ENCODE measurements around the gene TRAPPC5.
A peak's percentile ranks its signal among the peaks of the same experiment; 100 is the strongest.

The TRAPPC5 gene

GRCh38 chr19:7679771-7680605 is 645 bp upstream of the TRAPPC5 start:
- peak overlapping the region; percentile 92 for H3K27ac Mint-ChIP-seq
- peak overlapping the region; percentile 69 for H3K4me3 Mint-ChIP-seq
- peaks cover 8% of the 10 kb centered on the region for H3K27me3 Mint-ChIP-seq
- H3K36me3 Mint-ChIP-seq: no peaks in the 10 kb centered on the region
- H3K4me1 Mint-ChIP-seq: peaks cover 49% of the 10 kb centered on the region
- no peaks in the 10 kb centered on the region for H3K9me3 Mint-ChIP-seq

- peaks cover 50% of the 10 kb centered on the region for H3K4me1 Mint-ChIP-seq
These were observed 924 bp downstream of the TRAPPC5 start for GRCh38 chr19:7681340-7682174.

GRCh38 chr19:7682175-7682855 is 1.7 kb downstream of the TRAPPC5 start:
- peak overlapping the region; percentile 90 for H3K4me3 Mint-ChIP-seq
- no peak overlapping the region for H3K27ac Mint-ChIP-seq
- H3K36me3 Mint-ChIP-seq: no peaks in the 10 kb centered on the region
- peaks cover 43% of the 10 kb centered on the region for H3K4me1 Mint-ChIP-seq
- H3K9me3 Mint-ChIP-seq: no peaks in the 10 kb centered on the region
- H3K27me3 Mint-ChIP-seq: peaks cover 3% of the 10 kb centered on the region

More at GRCh38 chr19:7681340-7682174, 924 bp downstream of the TRAPPC5 start:
- Mint-ChIP-seq H3K9me3 (no peaks in the 10 kb centered on the region), H3K4me3 (peak overlapping the region; percentile 90), H3K27me3 (peaks cover 4% of the 10 kb centered on the region), H3K36me3 (no peaks in the 10 kb centered on the region), H3K27ac (peak overlapping the region; percentile 93)

GRCh38 chr19:7685546-7686445 is 5.2 kb downstream of the TRAPPC5 start:
- no peak overlapping the region for H3K4me3 Mint-ChIP-seq
- no peaks in the 10 kb centered on the region for H3K9me3 Mint-ChIP-seq
- H3K36me3 Mint-ChIP-seq: no peaks in the 10 kb centered on the region
- no peak overlapping the region for H3K27ac Mint-ChIP-seq
- H3K4me1 Mint-ChIP-seq: peaks cover 17% of the 10 kb centered on the region
- H3K27me3 Mint-ChIP-seq: no peaks in the 10 kb centered on the region

- Mint-ChIP-seq H3K4me3 (no peak overlapping the region), H3K27me3 (no peaks in the 10 kb centered on the region), H3K27ac (no peak overlapping the region), H3K9me3 (no peaks in the 10 kb centered on the region), H3K36me3 (no peaks in the 10 kb centered on the region), H3K4me1 (peaks cover 12% of the 10 kb centered on the region)
These were observed 6.5 kb downstream of the TRAPPC5 start for GRCh38 chr19:7687177-7687576.

GRCh38 chr19:7689165-7689564 is 8.5 kb downstream of the TRAPPC5 start:
- H3K27ac Mint-ChIP-seq: no peak overlapping the region
- no peaks in the 10 kb centered on the region for H3K9me3 Mint-ChIP-seq
- peaks cover 8% of the 10 kb centered on the region for H3K4me1 Mint-ChIP-seq
- no peak overlapping the region for H3K4me3 Mint-ChIP-seq
- no peaks in the 10 kb centered on the region for H3K27me3 Mint-ChIP-seq
- H3K36me3 Mint-ChIP-seq: no peaks in the 10 kb centered on the region

GRCh38 chr19:7690779-7691258 is 10.2 kb downstream of the TRAPPC5 start:
- H3K27me3 Mint-ChIP-seq: no peaks in the 10 kb centered on the region
- no peak overlapping the region for H3K4me3 Mint-ChIP-seq

GRCh38 chr19:7691497-7691896 is 10.9 kb downstream of the TRAPPC5 start:
- Mint-ChIP-seq H3K4me3 (no peak overlapping the region), H3K36me3 (no peaks in the 10 kb centered on the region), H3K9me3 (no peaks in the 10 kb centered on the region), H3K4me1 (no peaks in the 10 kb centered on the region), H3K27me3 (no peaks in the 10 kb centered on the region), H3K27ac (no peak overlapping the region)

More at GRCh38 chr19:7690779-7691258, 10.2 kb downstream of the TRAPPC5 start:
- Mint-ChIP-seq H3K36me3 (no peaks in the 10 kb centered on the region), H3K9me3 (no peaks in the 10 kb centered on the region), H3K27ac (no peak overlapping the region), H3K4me1 (peaks cover 3% of the 10 kb centered on the region)

GRCh38 chr19:7692417-7693088 is 11.9 kb downstream of the TRAPPC5 start:
- Mint-ChIP-seq H3K36me3 (no peaks in the 10 kb centered on the region), H3K9me3 (no peaks in the 10 kb centered on the region), H3K27ac (no peak overlapping the region)

GRCh38 chr19:7694499-7694898 is 13.9 kb downstream of the TRAPPC5 start:
- Mint-ChIP-seq H3K4me1 (peaks cover 8% of the 10 kb centered on the region), H3K9me3 (no peaks in the 10 kb centered on the region), H3K4me3 (no peak overlapping the region), H3K27ac (no peak overlapping the region), H3K27me3 (no peaks in the 10 kb centered on the region), H3K36me3 (no peaks in the 10 kb centered on the region)

More at GRCh38 chr19:7692417-7693088, 11.9 kb downstream of the TRAPPC5 start:
- Mint-ChIP-seq H3K27me3 (no peaks in the 10 kb centered on the region), H3K4me3 (no peak overlapping the region), H3K4me1 (no peaks in the 10 kb centered on the region)

- H3K4me3 Mint-ChIP-seq: no peak overlapping the region
- no peak overlapping the region for H3K27ac Mint-ChIP-seq
- H3K4me1 Mint-ChIP-seq: peaks cover 21% of the 10 kb centered on the region
- H3K27me3 Mint-ChIP-seq: no peaks in the 10 kb centered on the region
- no peaks in the 10 kb centered on the region for H3K36me3 Mint-ChIP-seq
- H3K9me3 Mint-ChIP-seq: no peaks in the 10 kb centered on the region
These were observed 17.2 kb downstream of the TRAPPC5 start for GRCh38 chr19:7697721-7698287.

GRCh38 chr19:7698583-7698982 is 17.9 kb downstream of the TRAPPC5 start:
- H3K27ac Mint-ChIP-seq: no peak overlapping the region
- no peaks in the 10 kb centered on the region for H3K27me3 Mint-ChIP-seq
- peaks cover 25% of the 10 kb centered on the region for H3K4me1 Mint-ChIP-seq
- no peak overlapping the region for H3K4me3 Mint-ChIP-seq
- H3K36me3 Mint-ChIP-seq: no peaks in the 10 kb centered on the region
- H3K9me3 Mint-ChIP-seq: no peaks in the 10 kb centered on the region

GRCh38 chr19:7699003-7699402 is 18.4 kb downstream of the TRAPPC5 start:
- H3K4me3 Mint-ChIP-seq: no peak overlapping the region
- H3K27me3 Mint-ChIP-seq: no peaks in the 10 kb centered on the region
- peaks cover 29% of the 10 kb centered on the region for H3K4me1 Mint-ChIP-seq
- no peaks in the 10 kb centered on the region for H3K36me3 Mint-ChIP-seq
- H3K27ac Mint-ChIP-seq: peak overlapping the region; percentile 31
- no peaks in the 10 kb centered on the region for H3K9me3 Mint-ChIP-seq

Data from activated naive CD4-positive, alpha-beta T cell treated with anti-CD3 and anti-CD28 coated beads, Interleukin-2, amount 50 U/mL, for 24 hours (primary cell).